ENCODE data around the gene PRCC.

DNA sequence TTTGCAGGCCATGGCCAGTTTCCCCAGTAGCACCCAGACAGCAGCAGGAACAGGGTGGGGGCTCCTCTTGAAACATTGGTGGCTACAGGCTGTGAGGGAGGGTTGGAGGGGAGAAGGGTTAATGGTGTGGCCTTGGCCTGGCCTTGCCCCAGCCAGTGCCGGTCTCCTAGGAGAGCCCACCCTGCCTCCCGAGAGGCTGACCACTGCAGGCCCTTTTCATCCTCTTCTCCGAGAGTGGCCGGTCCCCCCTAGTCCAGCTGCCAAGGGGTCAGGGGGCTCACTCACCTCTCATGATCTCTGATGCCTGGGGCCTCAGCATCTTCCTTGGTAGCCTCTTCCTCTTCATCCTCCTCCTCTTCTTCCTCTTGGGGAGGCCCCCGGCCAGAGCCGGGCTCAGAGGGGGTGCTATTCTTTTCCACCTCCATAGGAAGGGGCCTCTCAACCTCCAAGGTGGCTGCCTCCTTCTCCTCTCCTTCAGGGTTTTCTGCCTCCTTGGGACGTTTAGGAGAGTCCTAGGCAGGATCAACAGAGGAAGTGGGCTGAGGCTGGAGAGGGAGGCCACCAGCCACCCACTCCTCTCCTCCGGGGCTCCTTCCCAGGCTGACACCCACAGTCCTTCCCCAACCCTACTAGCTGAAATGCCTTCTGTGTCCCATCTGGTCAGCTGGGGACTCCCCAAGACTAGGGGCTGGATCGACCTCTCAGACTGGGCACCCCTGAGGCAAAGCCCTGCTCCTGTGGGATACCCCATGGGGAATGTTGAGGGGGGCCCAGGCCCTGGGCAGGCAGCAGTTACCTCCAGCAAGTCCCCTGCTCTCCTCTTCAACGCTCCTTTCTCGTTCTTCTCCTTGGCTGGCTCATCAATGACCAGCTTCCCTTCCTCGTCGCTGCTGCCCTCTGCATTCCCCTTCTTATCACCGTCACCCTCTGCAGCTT is 23.7 kb upstream of the PRCC start:
- TF ChIP-seq CTCF (IDR thresholded peaks at IDR 0.05) (no peak), CEBPB (IDR thresholded peaks at IDR 0.05) (no peak)
- TF ChIP-seq, protein P1, sequence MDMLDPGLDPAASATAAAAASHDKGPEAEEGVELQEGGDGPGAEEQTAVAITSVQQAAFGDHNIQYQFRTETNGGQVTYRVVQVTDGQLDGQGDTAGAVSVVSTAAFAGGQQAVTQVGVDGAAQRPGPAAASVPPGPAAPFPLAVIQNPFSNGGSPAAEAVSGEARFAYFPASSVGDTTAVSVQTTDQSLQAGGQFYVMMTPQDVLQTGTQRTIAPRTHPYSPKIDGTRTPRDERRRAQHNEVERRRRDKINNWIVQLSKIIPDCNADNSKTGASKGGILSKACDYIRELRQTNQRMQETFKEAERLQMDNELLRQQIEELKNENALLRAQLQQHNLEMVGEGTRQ (IDR thresholded peaks at IDR 0.05) = no peak

Measured in A549 (cell line).